ENCODE measurements around the gene CCDC122.
"Not testable (repeated sequence)": the region's sequence is repeated elsewhere in the genome, so short reads cannot be mapped to it uniquely, and the experiment has no call there.

Gene CCDC122

DNA sequence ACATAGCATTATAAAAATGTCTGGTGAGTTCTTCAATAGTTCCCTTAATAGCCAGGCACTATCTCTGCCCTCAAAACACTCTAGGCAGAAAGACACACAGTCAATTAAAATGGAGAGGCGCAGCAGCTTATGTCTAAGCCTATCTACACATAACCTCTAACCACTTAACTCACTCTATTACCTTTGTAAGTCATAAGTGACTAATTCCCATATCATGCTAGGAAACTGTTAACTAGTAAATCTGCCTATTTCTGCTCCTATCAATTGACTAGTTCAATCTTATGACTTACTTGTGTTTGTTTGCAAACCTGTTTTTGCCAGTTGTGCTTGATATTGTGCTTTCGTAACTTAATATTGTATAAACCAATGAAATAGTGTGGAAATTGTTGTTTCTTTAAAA, 3.2 kb downstream of the CCDC122 start:
- no peak for DNase-seq

DNA sequence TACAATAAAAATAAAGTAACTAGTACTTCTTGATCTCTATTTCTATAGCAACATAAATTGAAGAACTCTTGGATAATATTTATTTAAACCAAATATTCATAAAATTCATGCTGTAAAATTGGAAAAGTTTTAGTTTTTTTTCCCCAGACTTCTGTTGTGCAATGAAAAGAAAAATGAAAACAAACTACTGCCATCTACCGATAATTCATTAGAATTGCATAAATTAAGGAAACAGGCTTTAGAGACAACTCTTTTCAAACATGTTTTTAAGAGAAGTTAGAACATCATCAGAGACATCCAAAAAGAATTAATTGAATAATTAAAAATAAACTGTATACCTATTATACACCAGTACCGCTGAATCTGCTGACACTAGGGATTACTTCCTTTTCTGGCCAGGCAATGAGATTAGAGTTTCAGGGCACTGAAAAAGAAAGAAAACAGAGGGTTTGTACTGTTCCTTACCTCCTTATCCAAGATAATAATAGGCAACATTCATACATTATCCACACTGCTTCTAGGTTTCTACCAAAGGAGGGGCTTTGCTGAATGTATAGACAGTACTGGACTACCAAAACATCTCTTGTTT, 4.9 kb downstream of the CCDC122 start:
- no peak for DNase-seq

- DNase-seq, result no peak
These were observed 7.4 kb downstream of the CCDC122 start for GRCh38 chr13:43872181-43872580.

DNA sequence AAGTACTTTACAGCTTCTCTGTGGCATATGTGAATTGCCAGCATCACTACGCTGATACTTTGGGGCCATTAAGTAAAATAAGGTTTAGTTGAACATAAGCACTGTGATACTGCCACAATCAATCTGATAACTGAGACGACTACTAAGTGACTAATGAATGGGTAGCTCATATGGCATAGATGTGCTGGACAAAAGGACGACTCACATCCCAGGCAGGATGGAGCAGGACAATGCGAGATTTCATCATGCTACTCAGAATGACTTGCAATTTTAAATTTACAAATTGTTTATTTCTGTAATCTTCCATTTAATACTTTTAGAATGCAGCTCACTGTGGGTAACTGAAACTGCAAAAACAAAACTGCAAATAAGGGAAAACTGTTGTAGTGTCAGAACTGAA, 13.6 kb downstream of the CCDC122 start:
- DNase-seq, result no peak

GRCh38 chr13:43864921-43865320, 14.6 kb downstream of the CCDC122 start:
- DNase-seq, result no peak

DNA sequence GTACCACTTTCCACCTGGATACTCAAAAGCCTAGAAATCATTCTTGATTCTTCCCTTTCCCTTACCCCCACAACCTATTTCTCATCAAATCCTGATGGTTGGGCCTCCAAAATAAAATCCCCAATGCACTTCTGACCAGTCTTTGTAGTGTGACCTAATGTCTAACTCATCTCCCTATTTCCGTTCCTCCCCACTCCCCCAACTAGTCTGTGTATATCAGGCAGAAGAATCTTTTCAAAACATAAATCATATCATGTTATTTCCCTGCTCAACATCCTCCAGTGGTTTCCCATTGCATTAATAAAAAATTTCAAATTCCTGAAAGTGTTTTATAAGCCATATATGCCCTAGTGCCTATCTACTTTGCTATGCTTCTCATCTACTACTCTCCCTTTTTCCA, 17.7 kb downstream of the CCDC122 start:
- DNase-seq, result no peak

DNA sequence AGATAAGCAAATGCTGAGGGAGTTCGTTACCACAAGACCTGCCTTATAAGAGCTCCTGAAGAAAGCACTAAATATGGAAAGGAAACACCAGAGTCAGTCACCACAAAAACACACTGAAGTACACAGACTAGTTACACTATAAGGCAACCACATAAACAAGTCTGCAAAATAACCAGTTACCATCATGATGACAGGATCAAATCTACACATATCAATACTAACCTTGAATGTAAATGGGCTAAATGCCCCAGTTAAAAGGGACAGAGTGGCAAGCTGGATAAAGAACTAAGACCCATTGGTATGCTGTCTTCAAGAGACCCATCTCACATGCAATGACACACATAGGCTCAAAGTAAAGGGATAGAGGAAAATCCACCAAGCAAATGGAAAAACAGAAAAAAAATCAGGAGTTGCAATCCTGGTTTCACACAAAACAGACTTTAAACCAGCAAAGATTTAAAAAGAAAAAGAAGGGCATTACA, 26.6 kb downstream of the CCDC122 start:
- DNase-seq, result no peak

DNA sequence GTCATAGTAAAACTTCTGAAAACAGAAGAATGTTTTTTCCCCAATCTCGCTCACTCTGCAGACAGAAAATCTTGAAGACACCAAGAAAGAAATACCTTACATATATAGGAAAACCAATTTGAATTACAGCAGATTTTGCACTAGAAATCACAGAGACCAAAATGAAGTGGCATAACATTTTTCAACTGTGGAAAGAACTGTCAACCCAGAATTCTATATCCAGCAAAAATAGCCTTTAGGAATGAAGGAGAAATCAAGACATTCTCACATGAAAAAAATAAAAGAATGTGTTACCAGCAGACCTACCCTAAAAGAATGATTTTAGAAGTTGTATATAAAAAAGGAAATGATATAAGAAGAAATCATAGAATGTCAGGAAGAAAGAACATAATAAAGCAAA, 28.7 kb downstream of the CCDC122 start:
- no peak for DNase-seq

DNA sequence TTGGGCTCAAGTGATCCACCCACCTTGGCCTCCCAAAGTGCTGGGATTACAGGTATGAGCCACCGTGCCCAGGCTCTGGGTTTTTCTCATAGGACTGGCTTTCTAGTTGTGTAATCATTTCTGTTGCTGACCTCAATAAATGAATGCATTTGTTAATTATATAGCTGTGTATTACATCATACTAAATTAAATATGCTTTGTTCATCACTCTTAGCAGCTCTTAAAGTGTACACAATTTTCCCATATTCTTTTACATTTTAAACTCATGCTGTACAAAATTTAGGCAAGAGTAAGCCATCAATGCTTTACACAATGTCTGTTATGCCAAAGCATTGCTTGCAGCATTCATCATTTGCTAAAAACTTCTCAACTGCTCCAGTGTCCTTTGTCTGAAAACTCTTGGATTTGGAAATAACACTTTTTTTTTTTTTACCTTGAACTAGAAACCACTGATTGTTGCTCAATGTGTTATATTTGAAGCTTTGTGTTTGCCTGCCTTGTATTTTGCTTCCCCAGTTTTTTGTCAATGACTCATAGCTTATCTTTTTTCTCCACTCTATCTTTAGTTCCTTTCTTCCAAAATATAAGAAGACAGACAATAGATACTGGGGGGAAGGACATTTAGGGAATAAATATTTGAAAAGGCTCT, 31.4 kb downstream of the CCDC122 start:
- no peak for DNase-seq

- DNase-seq, result no peak
These were observed 32.9 kb downstream of the CCDC122 start for GRCh38 chr13:43846496-43847158.

- no peak for DNase-seq
These were observed 40.6 kb downstream of the CCDC122 start for GRCh38 chr13:43838909-43839308.

DNA sequence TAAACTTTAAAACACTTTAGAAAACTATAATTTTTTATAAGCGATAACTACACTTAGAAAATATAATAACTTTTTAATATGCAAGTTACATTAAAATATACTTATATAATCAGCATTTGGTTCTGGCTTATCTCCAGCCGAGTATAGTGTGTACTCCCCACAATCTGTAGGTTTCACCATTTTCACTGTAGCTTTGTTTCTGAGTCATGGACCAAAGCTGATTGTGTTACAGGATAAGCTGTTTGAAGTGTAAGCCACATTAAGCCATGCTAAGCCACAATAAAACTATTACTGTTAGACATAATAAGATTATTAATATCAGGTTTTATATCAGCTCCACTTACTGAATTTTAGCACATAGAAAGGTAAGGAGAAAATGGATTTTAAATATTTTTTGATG, 43.8 kb downstream of the CCDC122 start:
- no peak for DNase-seq

GRCh38 chr13:43831088-43831487, 48.5 kb downstream of the CCDC122 start:
- no peak for DNase-seq

DNA sequence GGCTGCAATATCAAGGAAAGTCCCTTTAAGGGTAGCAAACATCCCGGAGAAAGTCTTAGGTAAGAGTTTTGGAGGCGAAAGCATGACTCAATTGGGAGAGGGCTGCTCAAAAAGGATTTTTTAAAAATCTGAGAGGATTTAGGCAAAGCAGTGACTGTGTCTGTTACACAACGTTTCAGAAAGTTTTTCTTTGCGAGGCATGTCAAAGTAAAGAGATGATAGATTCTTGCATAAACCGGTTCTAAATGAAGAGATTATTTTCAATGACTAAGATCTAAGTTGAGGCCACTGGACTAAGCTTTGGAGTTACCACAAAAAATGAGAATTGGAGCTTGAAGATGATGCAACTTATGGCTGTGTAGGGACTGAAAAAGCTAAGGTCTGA, 49.1 kb downstream of the CCDC122 start:
- no peak for DNase-seq

DNA sequence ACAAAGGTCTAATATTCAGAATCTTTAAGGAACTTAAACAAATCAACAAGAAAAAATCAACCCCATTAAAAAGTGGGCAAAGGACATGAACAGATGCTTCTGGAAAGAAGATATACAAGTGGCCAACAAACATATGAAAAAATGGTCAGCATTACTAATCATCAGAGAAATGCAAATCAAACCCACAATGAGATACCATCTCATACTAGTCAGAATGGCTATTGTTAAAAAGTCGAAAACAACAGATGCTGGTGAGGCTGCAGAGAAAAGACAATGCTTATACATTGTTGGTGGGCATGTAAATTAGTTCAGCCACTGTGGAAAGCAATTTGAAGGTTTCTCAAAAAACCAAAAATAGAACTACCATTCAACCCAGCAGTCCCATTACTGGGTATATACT, 54.9 kb downstream of the CCDC122 start:
- not testable (repeated sequence) for DNase-seq

DNA sequence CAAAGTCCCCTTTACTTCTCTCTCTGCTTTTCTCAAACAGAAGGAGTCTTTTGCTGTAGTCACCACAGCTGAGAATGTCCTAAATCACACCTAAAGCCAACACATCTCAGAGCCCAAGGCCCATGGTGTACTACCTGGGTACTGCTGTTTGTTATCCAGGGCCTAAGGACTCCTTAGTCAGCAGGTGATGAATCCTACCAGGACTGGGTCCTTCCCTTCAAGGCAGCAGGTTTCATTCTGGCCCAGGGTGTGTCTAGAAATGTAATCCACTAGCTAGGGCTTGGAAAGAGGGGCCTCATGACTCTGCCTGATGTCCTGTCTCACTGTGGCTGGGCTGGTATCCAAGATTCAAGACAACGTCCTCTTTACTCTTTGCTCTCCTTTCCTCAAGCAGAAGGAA, 56.6 kb downstream of the CCDC122 start:
- DNase-seq, result no peak

GRCh38 chr13:43816401-43816889, 63.1 kb downstream of the CCDC122 start:
- DNase-seq, result no peak

GRCh38 chr13:43815204-43815603, 64.3 kb downstream of the CCDC122 start:
- DNase-seq, result no peak

DNA sequence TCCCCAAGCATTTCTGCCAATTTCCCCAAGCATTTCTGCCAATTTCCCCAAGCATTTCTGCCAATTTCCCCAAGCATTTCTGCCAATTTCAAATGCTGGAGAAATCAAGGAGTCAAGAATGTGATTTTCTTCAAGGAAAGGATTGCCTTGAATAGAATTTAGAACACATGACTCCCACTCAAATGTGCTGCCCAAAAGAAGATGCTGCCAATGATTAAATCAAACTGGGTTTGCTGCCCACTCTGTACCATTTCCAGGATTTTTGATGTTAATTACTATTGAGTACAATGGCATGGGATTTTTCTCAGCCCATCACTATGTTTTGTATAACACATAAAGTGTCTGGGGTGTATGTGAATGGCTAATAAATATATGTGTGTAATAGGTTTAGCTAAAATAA, 70.9 kb downstream of the CCDC122 start:
- DNase-seq, result no peak

- DNase-seq, result no peak
These were observed 73.8 kb downstream of the CCDC122 start for GRCh38 chr13:43805681-43806128.

DNA sequence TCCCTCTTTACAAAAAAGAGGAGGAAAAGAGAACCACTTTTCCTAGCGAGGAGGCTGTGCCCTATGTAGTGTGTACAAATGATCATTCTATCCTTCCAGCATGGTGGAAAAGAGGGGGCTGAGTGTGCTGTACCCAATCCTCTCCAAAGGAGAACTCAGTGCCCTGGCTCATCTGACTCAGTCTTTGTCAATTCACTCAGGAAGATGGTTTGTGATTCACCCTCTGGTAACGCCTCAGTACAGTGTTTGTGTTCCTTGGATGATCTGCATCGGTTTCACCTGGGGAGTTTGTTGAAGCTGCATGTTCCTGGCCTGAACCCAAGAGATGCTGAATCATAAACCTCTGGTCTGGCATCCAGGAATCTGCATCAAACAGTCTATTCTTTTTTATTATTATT, 74.5 kb downstream of the CCDC122 start:
- DNase-seq, result no peak

GRCh38 chr13:43804461-43805070, 75.0 kb downstream of the CCDC122 start:
- DNase-seq, result no peak

DNA sequence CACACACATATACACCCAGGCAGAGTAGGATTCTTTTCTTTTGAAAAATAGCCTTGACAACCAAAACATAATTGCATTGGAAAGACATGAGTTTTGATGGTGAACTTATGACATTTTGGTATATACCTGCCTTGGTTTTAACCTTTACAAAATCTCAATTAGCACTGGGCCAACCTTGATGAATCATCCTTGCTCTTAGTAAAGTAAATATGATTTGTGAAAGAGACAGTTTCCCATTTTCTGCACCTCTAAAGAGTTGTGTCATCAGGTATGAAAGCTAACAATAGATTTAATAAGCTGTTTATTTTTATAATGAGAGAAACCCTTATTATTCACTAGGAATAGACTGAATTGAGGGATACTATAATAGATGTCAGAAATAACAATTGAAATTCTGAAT, 77.0 kb downstream of the CCDC122 start:
- DNase-seq, result no peak

DNA sequence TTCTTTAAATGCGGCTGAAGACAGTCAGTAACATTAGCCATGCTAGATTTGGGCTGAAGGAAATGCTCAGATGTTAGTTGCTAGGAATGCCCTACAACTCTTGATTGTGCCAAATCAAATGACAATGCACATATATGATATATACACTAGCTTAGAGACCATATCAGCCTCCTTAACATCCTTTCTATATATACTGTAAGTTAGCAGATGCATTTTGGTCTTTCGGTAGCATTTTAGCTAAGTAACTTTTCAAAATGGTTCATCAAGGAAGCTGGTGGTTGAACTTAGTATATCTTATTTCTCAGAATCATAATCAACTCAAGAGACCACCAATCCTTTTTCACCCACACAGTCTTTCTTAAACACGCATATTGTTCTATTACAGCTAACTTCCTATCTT, 78.7 kb downstream of the CCDC122 start:
- no peak for DNase-seq
